Stimulated activated naive B cell treated with anti-CD40 and anti-IgM and Interleukin-4, amounts not matched to agents 10 μg/mL and 1 μg/mL and 100 μg/mL, for 72 hours (primary cell): ENCODE measurements around the gene GCG.

Experiments
- ATAC-seq, 2 donors: fragments of 150-1000 bp; cut with Tn5 transposase; replicated peaks; 2 replicates each; pipeline ENCODE4 v1.10.0; 2021; ENCODE audit warnings: moderate library complexity in 1 of 2
- DNase-seq: peaks from one replicate; pipeline ENCODE4 v3.0.0; 2021
- H3K27ac Mint-ChIP-seq: one replicate; pipeline ENCODE4 v1.8.0; 2022; ENCODE audit warnings: mild to moderate bottlenecking, mixed read lengths
- H3K27me3 Mint-ChIP-seq, 2 donors: one replicate each; pipeline ENCODE4 v1.8.0; 2022; ENCODE audit warnings: mixed read lengths in 2 of 2
- H3K36me3 Mint-ChIP-seq, 2 donors: one replicate each; pipeline ENCODE4 v1.8.0; 2022; ENCODE audit warnings: mixed read lengths in 2 of 2, mild to moderate bottlenecking in 1 of 2
- H3K4me1 Mint-ChIP-seq, 2 donors: one replicate each; pipeline ENCODE4 v1.8.0; 2022; ENCODE audit warnings: mixed read lengths in 2 of 2, mild to moderate bottlenecking in 1 of 2
- H3K4me3 Mint-ChIP-seq, 2 donors: one replicate each; pipeline ENCODE4 v1.8.0; 2022; ENCODE audit warnings: mild to moderate bottlenecking in 2 of 2, mixed read lengths in 2 of 2, moderate library complexity in 1 of 2
- H3K9me3 Mint-ChIP-seq, 2 donors: one replicate each; pipeline ENCODE4 v1.8.0; 2022; ENCODE audit warnings: mixed read lengths in 2 of 2, mild to moderate bottlenecking in 1 of 2

Gene GCG

GRCh38 chr2:162103443-162104009 is 48.5 kb downstream of the GCG start:
- peaks cover 9 to 11% of the 10 kb centered on the region in 2 donors for H3K4me1 Mint-ChIP-seq
- H3K9me3 Mint-ChIP-seq: no peaks in the 10 kb centered on the region
- no peak for ATAC-seq
- no peaks in the 10 kb centered on the region for H3K36me3 Mint-ChIP-seq
- H3K4me3 Mint-ChIP-seq: no peak overlapping the region
- no peak overlapping the region for H3K27ac Mint-ChIP-seq
- no peak for DNase-seq
- peaks cover 0 to 10% of the 10 kb centered on the region in 2 donors for H3K27me3 Mint-ChIP-seq

GRCh38 chr2:162100579-162100978 is 51.5 kb downstream of the GCG start:
- Mint-ChIP-seq H3K4me3 (no peak overlapping the region), H3K9me3 (no peaks in the 10 kb centered on the region), H3K27ac (no peak overlapping the region), H3K27me3 (peaks cover 4 to 10% of the 10 kb centered on the region in 2 donors), H3K4me1 (peaks cover 0 to 3% of the 10 kb centered on the region in 2 donors), H3K36me3 (no peaks in the 10 kb centered on the region)
- no peak for DNase-seq
- ATAC-seq: no peak

GRCh38 chr2:162099836-162100235 is 52.2 kb downstream of the GCG start:
- ATAC-seq (no peak), DNase-seq (no peak)
- H3K9me3 Mint-ChIP-seq: no peaks in the 10 kb centered on the region
- H3K36me3 Mint-ChIP-seq: no peaks in the 10 kb centered on the region
- H3K4me3 Mint-ChIP-seq: no peak overlapping the region
- peaks cover 4 to 10% of the 10 kb centered on the region in 2 donors for H3K27me3 Mint-ChIP-seq
- peaks cover 0 to 3% of the 10 kb centered on the region in 2 donors for H3K4me1 Mint-ChIP-seq
- no peak overlapping the region for H3K27ac Mint-ChIP-seq
